ENCODE results near the gene TFDP1. TPM values are rescaled to one million over a fixed set of nuclear protein-coding genes. Genes with fewer than 3 reads are reported as not detected.

Gene TFDP1
- total RNA-seq, 1 experiment from 2014 or later = 107 TPM

- CTCF ChIA-PET = interaction anchor here (0.7 kb wide), 1 partner anchor 627 kb away, joined by 11 read pairs; no protein-coding TSS in a partner anchor
- peaks cover 12% of the 10 kb centered on the region for H3K36me3 ChIP-seq (ENCODE audit: low read depth)
- peak in 1 of 2 experiments; percentile 32 for DNase-seq
- H3K79me2 ChIP-seq (ENCODE audit: low read depth) = peaks cover 48% of the 10 kb centered on the region
- peak overlapping the region; percentile 78 for H3K4me3 ChIP-seq
- intact Hi-C loops (cut with micrococcal nuclease; ENCODE audit: unreplicated experiment) = loop anchor here (1.0 to 2.0 kb wide), 2 partner anchors 52 to 94 kb away; a partner anchor contains a TSS
- peak overlapping the region; percentile 71; the same call in 1 of the 2 replicates for H2AFZ ChIP-seq
- peaks cover 16% of the 10 kb centered on the region; the same call in 1 of the 2 replicates for H3F3A ChIP-seq (ENCODE audit: insufficient read depth, low read depth)
- no peaks in the 10 kb centered on the region for H3K27me3 ChIP-seq (ENCODE audit: insufficient read depth, low read depth)
- no peaks in the 10 kb centered on the region for H3K9me3 ChIP-seq (ENCODE audit: insufficient read depth, low read depth)
- H3K27ac ChIP-seq = no peak overlapping the region
- no TSS peak for BruUV-seq (replicated peaks)
- peaks cover 9% of the 10 kb centered on the region; the same call in 1 of the 2 replicates for H3K4me1 ChIP-seq (replicated peaks; ENCODE audit: insufficient read depth)
- no peak for TF ChIP-seq EZH2 (IDR thresholded peaks at IDR 0.05; ENCODE audit: low read depth)
- no peak for TF ChIP-seq CTCF (conservative IDR thresholded peaks at IDR 0.05)
- peak overlapping the region; percentile 80 for H3K4me2 ChIP-seq
- peaks cover 23% of the 10 kb centered on the region for H4K20me1 ChIP-seq (ENCODE audit: insufficient read depth)
- no peaks in the 10 kb centered on the region for H3K9me2 ChIP-seq (ENCODE audit: insufficient read depth)
- POLR2A ChIA-PET (ENCODE audit: unreplicated experiment) = interaction anchor here (0.6 to 0.7 kb wide), 2 partner anchors 53 to 81 kb away, joined by 4 to 13 read pairs; no protein-coding TSS in a partner anchor
These were observed 518 bp downstream of the TFDP1 start for GRCh38 chr13:113584870-113585671.

GRCh38 chr13:113585896-113586295 is 1.3 kb downstream of the TFDP1 start:
- ChIA-PET CTCF (no interaction called here), POLR2A (ENCODE audit: unreplicated experiment) (interaction anchor here (0.6 kb wide), 1 partner anchor 54 kb away, joined by 4 read pairs; no protein-coding TSS in a partner anchor)
- peaks cover 9% of the 10 kb centered on the region; the same call in 1 of the 2 replicates for H3K4me1 ChIP-seq (replicated peaks; ENCODE audit: insufficient read depth)
- intact Hi-C loops (cut with micrococcal nuclease; ENCODE audit: unreplicated experiment) = loop anchor here (2.0 kb wide), 1 partner anchor 53 kb away; no protein-coding TSS in a partner anchor
- peaks cover 57% of the 10 kb centered on the region for H3K79me2 ChIP-seq (ENCODE audit: low read depth)
- H3F3A ChIP-seq (ENCODE audit: insufficient read depth, low read depth) = peaks cover 16% of the 10 kb centered on the region; the same call in 1 of the 2 replicates
- H3K36me3 ChIP-seq (ENCODE audit: low read depth) = peaks cover 12% of the 10 kb centered on the region
- H3K4me2 ChIP-seq = peak overlapping the region; percentile 80
- H3K27ac ChIP-seq = no peak overlapping the region
- H2AFZ ChIP-seq = no peak overlapping the region
- peaks cover 27% of the 10 kb centered on the region for H4K20me1 ChIP-seq (ENCODE audit: insufficient read depth)
- no peaks in the 10 kb centered on the region for H3K9me2 ChIP-seq (ENCODE audit: insufficient read depth)
- no peaks in the 10 kb centered on the region for H3K9me3 ChIP-seq (ENCODE audit: insufficient read depth, low read depth)
- H3K27me3 ChIP-seq (ENCODE audit: insufficient read depth, low read depth) = no peaks in the 10 kb centered on the region
- TF ChIP-seq CTCF (conservative IDR thresholded peaks at IDR 0.05) (no peak), EZH2 (IDR thresholded peaks at IDR 0.05; ENCODE audit: low read depth) (no peak)
- TSS peak; percentile 66 for BruUV-seq (replicated peaks)
- H3K4me3 ChIP-seq = peak overlapping the region; percentile 78
- no peak for DNase-seq

GRCh38 chr13:113586661-113587479 is 2.3 kb downstream of the TFDP1 start:
- Histone ChIP-seq H3K4me3 (no peak overlapping the region; the same call in 1 of the 2 replicates), H3K9me3 (ENCODE audit: insufficient read depth, low read depth) (no peaks in the 10 kb centered on the region), H3F3A (ENCODE audit: insufficient read depth, low read depth) (peaks cover 11% of the 10 kb centered on the region; the same call in 1 of the 2 replicates), H3K9me2 (ENCODE audit: insufficient read depth) (no peaks in the 10 kb centered on the region), H3K4me1 (replicated peaks; ENCODE audit: insufficient read depth) (peaks cover 9% of the 10 kb centered on the region; the same call in 1 of the 2 replicates), H4K20me1 (ENCODE audit: insufficient read depth) (peaks cover 36% of the 10 kb centered on the region), H3K27me3 (ENCODE audit: insufficient read depth, low read depth) (no peaks in the 10 kb centered on the region), H3K79me2 (ENCODE audit: low read depth) (peaks cover 66% of the 10 kb centered on the region), H2AFZ (no peak overlapping the region), H3K36me3 (ENCODE audit: low read depth) (peaks cover 12% of the 10 kb centered on the region), H3K27ac (no peak overlapping the region), H3K4me2 (peak overlapping the region; percentile 80)
- no peak for DNase-seq
- intact Hi-C loops (cut with micrococcal nuclease; ENCODE audit: unreplicated experiment) = no loop called here
- ChIA-PET CTCF (interaction anchor here (0.6 kb wide), 1 partner anchor 401 kb away, joined by 8 read pairs; no protein-coding TSS in a partner anchor), POLR2A (ENCODE audit: unreplicated experiment) (interaction anchor here (0.6 kb wide), 1 partner anchor 351 kb away, joined by 6 read pairs; no protein-coding TSS in a partner anchor)
- TF ChIP-seq CTCF (conservative IDR thresholded peaks at IDR 0.05) (no peak), EZH2 (IDR thresholded peaks at IDR 0.05; ENCODE audit: low read depth) (no peak)
- no TSS peak for BruUV-seq (replicated peaks)
